NCI-H1417 (cell line): ENCODE data around the gene HSD3B7.
"Not testable (repeated sequence)": the region's sequence is repeated elsewhere in the genome, so short reads cannot be mapped to it uniquely, and the experiment has no call there.

Experiments
- DNase-seq, 3 experiments: peaks; one replicate each; lab custom pipeline; 2025; lab: John Stamatoyannopoulos, UW

The HSD3B7 gene

GRCh38 chr16:31000671-31001382 lies 15.8 kb downstream of the HSD3B7 start:
- no peak for DNase-seq

- no peak for DNase-seq
These were observed 16.7 kb downstream of the HSD3B7 start for GRCh38 chr16:31001507-31002249.

- DNase-seq: no peak
These were observed 17.3 kb downstream of the HSD3B7 start for GRCh38 chr16:31002250-31002700.

GRCh38 chr16:31002862-31003341 lies 17.9 kb downstream of the HSD3B7 start:
- no peak for DNase-seq

GRCh38 chr16:31003744-31004143 lies 18.7 kb downstream of the HSD3B7 start:
- DNase-seq: no peak

- DNase-seq: no peak
These were observed 19.7 kb downstream of the HSD3B7 start for GRCh38 chr16:31004658-31005057.

GRCh38 chr16:31005350-31006085 lies 20.5 kb downstream of the HSD3B7 start:
- no peak for DNase-seq

GRCh38 chr16:31006086-31006385 lies 21.0 kb downstream of the HSD3B7 start:
- no peak for DNase-seq

- no peak for DNase-seq
These were observed 21.6 kb downstream of the HSD3B7 start for GRCh38 chr16:31006589-31006988.

- DNase-seq: no peak
These were observed 22.7 kb downstream of the HSD3B7 start for GRCh38 chr16:31007684-31008083.

- no peak for DNase-seq
These were observed 23.1 kb downstream of the HSD3B7 start for GRCh38 chr16:31008149-31008548.

- no peak for DNase-seq
These were observed 23.5 kb downstream of the HSD3B7 start for GRCh38 chr16:31008551-31008950.

GRCh38 chr16:31009120-31009519 lies 24.1 kb downstream of the HSD3B7 start:
- peak in 1 of 3 experiments; percentile 4 for DNase-seq

GRCh38 chr16:31009894-31010584 lies 25.0 kb downstream of the HSD3B7 start:
- DNase-seq: peak in 1 of 3 experiments; percentile 33

- DNase-seq: peak in 2 of 3 experiments; percentile 71 to 83
These were observed 25.7 kb downstream of the HSD3B7 start, which contains the start of gene STX1B for GRCh38 chr16:31010585-31011325. TSS of gene STX1B (minus strand) at chr16:31010638. CDS start at chr16:31010396, 242 bp downstream.

- not testable (repeated sequence) for DNase-seq
These were observed 26.8 kb downstream of the HSD3B7 start for GRCh38 chr16:31011815-31012214.

GRCh38 chr16:31013292-31013691 lies 28.3 kb downstream of the HSD3B7 start:
- DNase-seq: not testable (repeated sequence)

- no peak for DNase-seq
These were observed 31.0 kb downstream of the HSD3B7 start for GRCh38 chr16:31016018-31016417.

- DNase-seq: not testable (repeated sequence)
These were observed 32.7 kb downstream of the HSD3B7 start for GRCh38 chr16:31017756-31018155.

GRCh38 chr16:31020536-31020935 lies 35.5 kb downstream of the HSD3B7 start:
- DNase-seq: no peak
